ENCODE data around the gene LCLAT1. TPM values are rescaled to one million over a fixed set of nuclear protein-coding genes. Genes with fewer than 3 reads are reported as not detected.

LCLAT1 gene
- total RNA-seq, 1 donor from 2014 or later = 25.4 TPM

- no peak for DNase-seq (ENCODE audit: low read depth)
Observed at GRCh38 chr2:30670453-30670852, 223.4 kb downstream of the LCLAT1 start.

- DNase-seq (ENCODE audit: low read depth) = no peak
Observed at GRCh38 chr2:30673127-30673526, 226.1 kb downstream of the LCLAT1 start.

GRCh38 chr2:30675758-30676157, 228.7 kb downstream of the LCLAT1 start:
- peak; percentile 7 for DNase-seq (ENCODE audit: low read depth)

GRCh38 chr2:30677231-30677630, 230.2 kb downstream of the LCLAT1 start:
- no peak for DNase-seq (ENCODE audit: low read depth)

GRCh38 chr2:30677861-30678385, 230.9 kb downstream of the LCLAT1 start:
- no peak for DNase-seq (ENCODE audit: low read depth)

GRCh38 chr2:30678410-30679137, 231.5 kb downstream of the LCLAT1 start:
- DNase-seq (ENCODE audit: low read depth) = no peak

GRCh38 chr2:30679426-30680088, 232.5 kb downstream of the LCLAT1 start:
- no peak for DNase-seq (ENCODE audit: low read depth)

GRCh38 chr2:30680121-30680520, 233.1 kb downstream of the LCLAT1 start:
- DNase-seq (ENCODE audit: low read depth) = no peak

GRCh38 chr2:30681022-30681421, 234.0 kb downstream of the LCLAT1 start:
- DNase-seq (ENCODE audit: low read depth) = no peak

GRCh38 chr2:30683236-30683956, 236.3 kb downstream of the LCLAT1 start:
- peak; percentile 19 for DNase-seq (ENCODE audit: low read depth)

GRCh38 chr2:30684026-30684425, 237.0 kb downstream of the LCLAT1 start:
- no peak for DNase-seq (ENCODE audit: low read depth)

- DNase-seq (ENCODE audit: low read depth) = no peak
Observed at GRCh38 chr2:30684516-30684915, 237.5 kb downstream of the LCLAT1 start.

GRCh38 chr2:30684996-30685395, 237.9 kb downstream of the LCLAT1 start:
- no peak for DNase-seq (ENCODE audit: low read depth)

GRCh38 chr2:30686000-30686399, 239.0 kb downstream of the LCLAT1 start:
- DNase-seq (ENCODE audit: low read depth) = peak; percentile 21

GRCh38 chr2:30686669-30687068, 239.6 kb downstream of the LCLAT1 start:
- no peak for DNase-seq (ENCODE audit: low read depth)

- DNase-seq (ENCODE audit: low read depth) = no peak
Observed at GRCh38 chr2:30688956-30689401, 241.9 kb downstream of the LCLAT1 start.

- no peak for DNase-seq (ENCODE audit: low read depth)
Observed at GRCh38 chr2:30689496-30690125, 242.6 kb downstream of the LCLAT1 start.

GRCh38 chr2:30690126-30690561, 243.1 kb downstream of the LCLAT1 start:
- DNase-seq (ENCODE audit: low read depth) = no peak

- no peak for DNase-seq (ENCODE audit: low read depth)
Observed at GRCh38 chr2:30691091-30691947, 244.3 kb downstream of the LCLAT1 start.

- DNase-seq (ENCODE audit: low read depth) = no peak
Observed at GRCh38 chr2:30691948-30692828, 245.1 kb downstream of the LCLAT1 start.

All from renal cortical epithelial cell (primary cell).